HepG2 (cell line): ENCODE measurements around the gene GALNTL6. TPM values are rescaled to one million over a fixed set of nuclear protein-coding genes. Genes with fewer than 3 reads are reported as not detected.

Source experiments
- ATAC-seq: fragments of 200-7000 bp; cut with Tn5 transposase; 3 replicates; pipeline ENCODE4 v1.9.1; 2020; ENCODE audit warnings: mild to moderate bottlenecking, moderate library complexity
- BruUV-seq: library from RNA; stranded (reverse); fragments of 400-500 nt; replicated peaks from 2 replicates; lab custom pipeline; 2021; lab: Mats Ljungman, UMichigan
- CTCF ChIA-PET: fragments of 300-600 bp; formaldehyde crosslinking; extraction: SDS; loops from one replicate; lab custom pipeline; 2021; ENCODE audit warnings: low total read pairs, inconsistent platforms, low intra/inter-chr PET ratio; lab: Yijun Ruan, JAX
- POLR2A ChIA-PET: fragments of 350-600 bp; sonication (Branson Sonifier 250); formaldehyde crosslinking; loops from one replicate; lab custom pipeline; 2020; ENCODE audit warnings: antibody characterized with exemption, inconsistent platforms; lab: Yijun Ruan, JAX
- DNase-seq: peaks from one replicate; pipeline ENCODE4 v3.0.0-alpha.2; 2015; ENCODE audit warnings: low spot score
- FAIRE-seq: peaks from 3 replicates; lab custom pipeline; 2011; peaks lifted over from hg19 to GRCh38; lab: Jason Lieb, UNC
- H2AFZ ChIP-seq: one replicate; pipeline ENCODE4 v1.6.1; 2011; ENCODE audit warnings: low read length, inconsistent platforms
- H3K27ac ChIP-seq: fragments of 300-600 bp; 3 replicates; pipeline ENCODE4 v1.8.0; 2011; ENCODE audit warnings: mixed run types, mild to moderate bottlenecking, mixed read lengths, low read length, inconsistent platforms; ENCODE audit not compliant: insufficient read depth; ENCODE audit errors: extremely low read length
- H3K27me3 ChIP-seq, 2 experiments: fragments of 200-600 bp in 1 of 2; 2 replicates in 1 of 2; 3 replicates in 1 of 2; pipeline versions ENCODE4 v1.6.0 to v1.8.0; 2011; ENCODE audit warnings: low read length in 2 of 2, mild to moderate bottlenecking in 2 of 2, moderate library complexity in 2 of 2, inconsistent platforms in 1 of 2; ENCODE audit not compliant: insufficient read depth in 2 of 2, control insufficient read depth in 1 of 2
- H3K36me3 ChIP-seq, 2 experiments: fragments of 200-600 bp in 1 of 2; replicated peaks in 1 of 2; 2 replicates in 1 of 2; 3 replicates in 1 of 2; pipeline versions ENCODE4 v1.5.1 to v1.8.0; 2011; ENCODE audit warnings: low read length in 2 of 2, inconsistent platforms in 1 of 2; ENCODE audit not compliant: insufficient read depth in 2 of 2, control insufficient read depth in 1 of 2
- H3K4me1 ChIP-seq: 2 replicates; pipeline ENCODE4 v1.5.1; 2012; ENCODE audit warnings: low read length, inconsistent platforms; ENCODE audit not compliant: insufficient read depth
- H3K4me2 ChIP-seq: 2 replicates; pipeline ENCODE4 v1.6.0; 2011; ENCODE audit warnings: low read depth, low read length, inconsistent platforms
- H3K4me3 ChIP-seq, 3 experiments: fragments of 200-600 bp in 1 of 3; sonication (generic), shearing (Covaris generic) in 1 of 3; replicated peaks in 1 of 3; 2 replicates each; pipeline ENCODE4 v1.5.1; 2011 to 2016; ENCODE audit warnings: low read length in 3 of 3, inconsistent platforms in 2 of 3, low read depth in 2 of 3, mild to moderate bottlenecking in 2 of 3, control low read depth in 1 of 3, mixed read lengths in 1 of 3; ENCODE audit not compliant: insufficient read depth in 1 of 3
- H3K79me2 ChIP-seq: one replicate; pipeline ENCODE4 v1.6.1; 2011; ENCODE audit warnings: low read length, inconsistent platforms; ENCODE audit not compliant: insufficient read depth
- H3K9ac ChIP-seq: 2 replicates; pipeline ENCODE4 v1.6.0; 2011; ENCODE audit warnings: mild to moderate bottlenecking, low read depth, low read length, inconsistent platforms; ENCODE audit not compliant: insufficient read depth
- H3K9me3 ChIP-seq: 2 replicates; pipeline ENCODE4 v1.5.1; 2012; ENCODE audit warnings: mild to moderate bottlenecking, low read length
- H4K20me1 ChIP-seq: 2 replicates; pipeline ENCODE4 v1.6.0; 2011; ENCODE audit warnings: inconsistent platforms, mild to moderate bottlenecking, low read length, moderate library complexity; ENCODE audit not compliant: insufficient read depth
- ATF7-NPFF ChIP-seq: sonication (generic); formaldehyde crosslinking; IDR thresholded peaks from 2 replicates; pipeline ENCODE4 v1.8.1; 2023; ENCODE audit warnings: mild to moderate bottlenecking, low read depth, missing genetic modification reagents, moderate library complexity
- MIER2 ChIP-seq: IDR thresholded peaks from 2 replicates; pipeline ENCODE4 v1.6.1; 2016; ENCODE audit warnings: missing biosample characterization, missing genetic modification reagents
- MLXIP ChIP-seq: sonication (generic); formaldehyde crosslinking; IDR thresholded peaks from 2 replicates; pipeline ENCODE4 v1.9.0; 2021; ENCODE audit warnings: missing genetic modification reagents, borderline replicate concordance
- NFE2 ChIP-seq: sonication (generic); formaldehyde crosslinking; IDR thresholded peaks from 2 replicates; pipeline ENCODE4 v1.4.0; 2020; ENCODE audit warnings: missing genetic modification reagents
- RFX1 ChIP-seq: fragments of 450-650 bp; IDR thresholded peaks from 2 replicates; pipeline ENCODE4 v1.6.1; 2017
- SKI ChIP-seq: fragments of 450-650 bp; IDR thresholded peaks from one replicate; pipeline ENCODE4 v1.6.1; 2018; ENCODE audit warnings: mild to moderate bottlenecking; ENCODE audit not compliant: partially characterized antibody
- ZFP36L1 ChIP-seq: sonication (generic); formaldehyde crosslinking; IDR thresholded peaks from 2 replicates; pipeline ENCODE4 v1.8.0; 2022; ENCODE audit warnings: mild to moderate bottlenecking, missing genetic modification reagents, moderate library complexity
- ZNF3 ChIP-seq: IDR thresholded peaks from 2 replicates; pipeline ENCODE4 v1.7.0; 2017; ENCODE audit warnings: inconsistent platforms
- ZNF460 ChIP-seq: sonication (generic); formaldehyde crosslinking; IDR thresholded peaks from 2 replicates; pipeline ENCODE4 v1.5.1; 2020; ENCODE audit warnings: missing genetic modification reagents, mild to moderate bottlenecking, borderline replicate concordance
- ZNF776 ChIP-seq: sonication (generic); formaldehyde crosslinking; IDR thresholded peaks from 2 replicates; pipeline ENCODE4 v1.4.0; 2020; ENCODE audit warnings: mild to moderate bottlenecking, missing genetic modification reagents
- ZNF879 ChIP-seq: sonication (generic); formaldehyde crosslinking; IDR thresholded peaks from 2 replicates; pipeline ENCODE4 v1.8.1; 2023; ENCODE audit warnings: missing genetic modification reagents
- WGBS: methylation state at CpG from one replicate; pipeline ENCODE4 v1.1.6; 2017; ENCODE audit warnings: low lambda C conversion rate; 5-methylcytosine and 5-hydroxymethylcytosine counted together
- in situ Hi-C: cut with HindIII; loops from 2 replicates; pipeline ENCODE4 v1.10.0; 2017; ENCODE audit warnings: low pct_unique_long_range_greater_than_20kb; ENCODE audit not compliant: extremely low pct_ligation_motif_present
- intact Hi-C: fragments of 100-400 bp; cut with micrococcal nuclease; formaldehyde crosslinking; loops from one replicate; pipeline ENCODE4 v1.10.0; 2022; ENCODE audit not compliant: unreplicated experiment
- polyA plus RNA-seq, 8 experiments: library from polyadenylated mRNA; depleted of rRNA in 3 of 8; stranded (reverse) in 7 of 8; unstranded in 1 of 8; fragments of >200 nt; fragmentation: Illumina TruSeq in 4 of 8; extraction: Trizol in 4 of 8; gene quantifications; 2 replicates each; pipeline versions ENCODE4 v1.2.1 to v1.2.3, GENCODE V29; 2011 to 2016; ENCODE audit warnings: low read depth in 4 of 8, missing spikeins in 1 of 8, mixed read lengths in 1 of 8; ENCODE audit not compliant: insufficient read depth in 1 of 8
- total RNA-seq, 5 experiments: library from RNA; depleted of rRNA; stranded (reverse); fragments of >200 nt; fragmentation: Illumina TruSeq; extraction: Trizol; gene quantifications; 2 replicates each; pipeline ENCODE4 v1.2.3, GENCODE V29; 2016; ENCODE audit warnings: low read depth in 1 of 5
- TF ChIP-seq, protein P1 (sequence below): IDR thresholded peaks from 2 replicates; pipeline ENCODE4 v1.6.1; 2016; ENCODE audit warnings: mild to moderate bottlenecking, missing biosample characterization, missing genetic modification reagents

The GALNTL6 gene
- total and polyA plus RNA-seq, 2 of the 13 experiments (the other 11 are each of a cell fraction or from before 2014, with no cell fraction given) = not detected

- POLR2A ChIA-PET = no interaction called here
- Histone ChIP-seq H4K20me1 (no peaks in the 10 kb centered on the region), H3K4me1 (no peaks in the 10 kb centered on the region), H3K4me2 (no peak overlapping the region), H3K9me3 (no peaks in the 10 kb centered on the region), H3K9ac (no peak overlapping the region), H3K4me3 (no peak overlapping the region), H3K27ac (no peak overlapping the region), H3K27me3 (no peaks in the 10 kb centered on the region), H3K36me3 (no peaks in the 10 kb centered on the region), H2AFZ (no peak overlapping the region), H3K79me2 (no peaks in the 10 kb centered on the region)
- DNase-seq (no peak), ATAC-seq (no peak), FAIRE-seq (no peak)
- TF ChIP-seq ZFP36L1 (no peak), SKI (no peak), ATF7-NPFF (CRISPR knock-in tag) (no peak), ZNF879 (CRISPR knock-in tag) (no peak), ZNF460 (no peak), ZNF776 (CRISPR knock-in tag) (no peak), NFE2 (no peak), ZNF3 (CRISPR knock-in tag) (no peak), MLXIP (CRISPR knock-in tag) (no peak), MIER2 (CRISPR knock-in tag) (no peak), RFX1 (no peak)
- TF ChIP-seq, protein P1, sequence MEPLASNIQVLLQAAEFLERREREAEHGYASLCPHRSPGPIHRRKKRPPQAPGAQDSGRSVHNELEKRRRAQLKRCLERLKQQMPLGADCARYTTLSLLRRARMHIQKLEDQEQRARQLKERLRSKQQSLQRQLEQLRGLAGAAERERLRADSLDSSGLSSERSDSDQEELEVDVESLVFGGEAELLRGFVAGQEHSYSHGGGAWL (CRISPR knock-in tag) = no peak
- CTCF ChIA-PET = no interaction called here
- intact Hi-C loops = no loop called here
- WGBS = 71% methylated on average over 28 of the region's 43 CpGs
- BruUV-seq = no TSS peak
- in situ Hi-C loops = no loop called here
Observed at GRCh38 chr4:171813526-171814250, 484 bp downstream of the GALNTL6 start.
